SK-N-SH (cell line): ENCODE results near the gene EDN1. TPM values are rescaled to one million over a fixed set of nuclear protein-coding genes. Genes with fewer than 3 reads are reported as not detected.

Source experiments
- CTCF ChIA-PET: fragments of 300-600, 350-600 bp; formaldehyde crosslinking; extraction: SDS; loops from one replicate; lab custom pipeline; 2021; lab: Yijun Ruan, JAX
- POLR2A ChIA-PET: fragments of 350-600 bp; sonication (Branson Sonifier 250); formaldehyde crosslinking; extraction: SDS; loops from one replicate; lab custom pipeline; 2020; ENCODE audit warnings: antibody characterized with exemption, inconsistent platforms; lab: Yijun Ruan, JAX
- DNase-seq: peaks from one replicate; pipeline ENCODE4 v3.0.0; 2012
- H2AFZ ChIP-seq: fragments of 200-600 bp; sonication (generic); 2 replicates; pipeline ENCODE4 v1.8.1; 2016; ENCODE audit warnings: antibody characterized with exemption, mild to moderate bottlenecking, low read depth
- H3F3A ChIP-seq: fragments of 200-600 bp; sonication (generic); replicated peaks from 2 replicates; pipeline ENCODE3; 2016; ENCODE audit warnings: antibody characterized with exemption, mild to moderate bottlenecking; ENCODE audit not compliant: insufficient read depth
- H3K27ac ChIP-seq, 2 experiments: fragments of 200-500 bp in 1 of 2; fragments of 200-600 bp in 1 of 2; sonication (Bioruptor generic) in 1 of 2; sonication (generic), shearing (Covaris generic) in 1 of 2; 2 replicates each; pipeline versions ENCODE4 v1.5.1 to v1.6.1; 2014 to 2016; ENCODE audit warnings: low read depth in 2 of 2, inconsistent platforms in 1 of 2, low read length in 1 of 2, mild to moderate bottlenecking in 1 of 2, mixed read lengths in 1 of 2
- H3K27me3 ChIP-seq: fragments of 200-600 bp; sonication (generic), shearing (Covaris generic); 2 replicates; pipeline ENCODE4 v1.6.1; 2016; ENCODE audit warnings: mixed run types; ENCODE audit not compliant: insufficient read depth
- H3K36me3 ChIP-seq, 2 experiments: fragments of 200-500 bp in 1 of 2; fragments of 200-600 bp in 1 of 2; sonication (Bioruptor generic) in 1 of 2; sonication (generic) in 1 of 2; replicated peaks in 1 of 2; 2 replicates each; pipeline versions ENCODE3 to v1.5.1; 2014 to 2016; ENCODE audit warnings: low read length in 1 of 2, mild to moderate bottlenecking in 1 of 2; ENCODE audit not compliant: insufficient read depth in 2 of 2, control insufficient read depth in 1 of 2
- H3K4me1 ChIP-seq, 2 experiments: fragments of 200-500 bp in 1 of 2; fragments of 200-600 bp in 1 of 2; sonication (Bioruptor generic) in 1 of 2; sonication (generic), shearing (Covaris generic) in 1 of 2; 2 replicates each; pipeline versions ENCODE4 v1.5.1 to v1.6.1; 2014 to 2016; ENCODE audit warnings: low read depth in 1 of 2, low read length in 1 of 2, mixed run types in 1 of 2; ENCODE audit not compliant: insufficient read depth in 2 of 2, control insufficient read depth in 1 of 2
- H3K4me2 ChIP-seq: fragments of 200-600 bp; sonication (generic), shearing (Covaris generic); 2 replicates; pipeline ENCODE4 v1.6.1; 2017; ENCODE audit warnings: mixed run types
- H3K4me3 ChIP-seq, 2 experiments: fragments of 200-500 bp in 1 of 2; fragments of 200-600 bp in 1 of 2; sonication (Bioruptor generic) in 1 of 2; sonication (generic), shearing (Covaris generic) in 1 of 2; 2 replicates each; pipeline versions ENCODE4 v1.5.1 to v1.8.1; 2014 to 2016; ENCODE audit warnings: low read depth in 2 of 2, inconsistent platforms in 1 of 2, low read length in 1 of 2, mild to moderate bottlenecking in 1 of 2, mixed read lengths in 1 of 2, moderate library complexity in 1 of 2
- H3K79me2 ChIP-seq: fragments of 200-600 bp; sonication (generic); 2 replicates; pipeline ENCODE4 v1.8.1; 2017; ENCODE audit warnings: mild to moderate bottlenecking; ENCODE audit not compliant: insufficient read depth
- H3K9ac ChIP-seq: fragments of 200-600 bp; sonication (generic); 2 replicates; pipeline ENCODE4 v1.6.1; 2017; ENCODE audit warnings: mixed run types
- H3K9me2 ChIP-seq: fragments of 200-600 bp; sonication (generic); 2 replicates; pipeline ENCODE4 v1.6.1; 2017; ENCODE audit warnings: mixed run types
- H3K9me3 ChIP-seq: fragments of 200-600 bp; sonication (generic); 2 replicates; pipeline ENCODE4 v1.6.1; 2017; ENCODE audit warnings: mixed run types, mild to moderate bottlenecking, moderate library complexity
- H4K20me1 ChIP-seq: fragments of 200-600 bp; sonication (generic); 2 replicates; pipeline ENCODE4 v1.6.1; 2017; ENCODE audit warnings: mild to moderate bottlenecking, mixed run types; ENCODE audit not compliant: insufficient read depth
- CHD2 ChIP-seq: fragments of 150-350 bp; IDR thresholded peaks from 2 replicates; pipeline ENCODE4 v1.6.1; 2018; ENCODE audit warnings: low read length; ENCODE audit not compliant: partially characterized antibody
- ELF1 ChIP-seq: IDR thresholded peaks from 2 replicates; pipeline ENCODE4 v1.4.0; 2012
- EP300 ChIP-seq, 2 experiments: IDR thresholded peaks; 2 replicates each; pipeline versions ENCODE4 v1.4.0 to v1.6.1; 2012; ENCODE audit warnings: borderline replicate concordance in 1 of 2, low read depth in 1 of 2, low read length in 1 of 2
- FOSL2 ChIP-seq: IDR thresholded peaks from 2 replicates; pipeline ENCODE4 v1.4.0; 2012; ENCODE audit warnings: low read depth, mild to moderate bottlenecking, moderate library complexity, borderline replicate concordance
- FOXJ3 ChIP-seq: sonication (generic); formaldehyde crosslinking; IDR thresholded peaks from 2 replicates; pipeline ENCODE4 v1.5.1; 2020; ENCODE audit warnings: mild to moderate bottlenecking, missing genetic modification reagents
- FOXM1 ChIP-seq: IDR thresholded peaks from 2 replicates; pipeline ENCODE4 v1.4.0; 2012; ENCODE audit warnings: low read depth, mild to moderate bottlenecking
- GABPA ChIP-seq: IDR thresholded peaks from 2 replicates; pipeline ENCODE4 v1.4.0; 2012; ENCODE audit warnings: low read depth, mild to moderate bottlenecking
- JUND ChIP-seq: IDR thresholded peaks from 2 replicates; pipeline ENCODE4 v1.4.0; 2012
- NFIC ChIP-seq: IDR thresholded peaks from 2 replicates; pipeline ENCODE4 v1.4.0; 2012; ENCODE audit warnings: borderline replicate concordance
- POLR2AphosphoS5 ChIP-seq: IDR thresholded peaks from 2 replicates; pipeline ENCODE4 v1.6.1; 2012; ENCODE audit warnings: low read depth, low read length
- RCOR1 ChIP-seq: fragments of 150-350 bp; IDR thresholded peaks from 2 replicates; pipeline ENCODE4 v1.6.1; 2017; ENCODE audit warnings: antibody characterized with exemption, low read length
- REST ChIP-seq: IDR thresholded peaks from 2 replicates; pipeline ENCODE4 v1.6.1; 2012; ENCODE audit warnings: mild to moderate bottlenecking, low read depth, low read length, moderate library complexity
- SIN3A ChIP-seq: IDR thresholded peaks from 2 replicates; pipeline ENCODE4 v1.6.1; 2012; ENCODE audit warnings: low read depth, mild to moderate bottlenecking, low read length, moderate library complexity, borderline replicate concordance
- SMC3 ChIP-seq: IDR thresholded peaks from 2 replicates; pipeline ENCODE4 v1.6.1; 2012; ENCODE audit warnings: low read depth, low read length, improper control_type of control experiment
- TCF12 ChIP-seq: IDR thresholded peaks from 2 replicates; pipeline ENCODE4 v1.4.0; 2012
- YY1 ChIP-seq: IDR thresholded peaks from 2 replicates; pipeline ENCODE4 v1.4.0; 2012; ENCODE audit warnings: low read depth, mild to moderate bottlenecking
- WGBS: methylation state at CpG from one replicate; pipeline ENCODE4 v1.1.6; 2017; ENCODE audit warnings: low lambda C conversion rate; 5-methylcytosine and 5-hydroxymethylcytosine counted together
- polyA plus RNA-seq, 3 experiments: library from polyadenylated mRNA; depleted of rRNA; stranded (reverse); fragments of >200 nt; gene quantifications; 2 replicates each; pipeline ENCODE4 v1.2.3, GENCODE V29; 2012
- TF ChIP-seq, protein P1 (sequence below): IDR thresholded peaks from 2 replicates; pipeline ENCODE4; 2012
- TF ChIP-seq, protein P2 (sequence below): fragments of 150-350 bp; IDR thresholded peaks from 2 replicates; pipeline ENCODE4 v1.6.1; 2017; ENCODE audit warnings: antibody characterized with exemption, low read length, low read depth, borderline replicate concordance
- TF ChIP-seq, protein P3 (sequence below): fragments of 200-600 bp; sonication (generic); IDR thresholded peaks from 2 replicates; pipeline ENCODE4 v1.6.1; 2017; ENCODE audit warnings: antibody characterized with exemption, mild to moderate bottlenecking, moderate library complexity

The EDN1 gene
- polyA plus RNA-seq, 1 of the 3 experiments (the other 2 are of a cell fraction): 1.3 TPM

- DNase-seq: no peak
- Histone ChIP-seq H3K4me3 (no peak overlapping the region), H4K20me1 (no peaks in the 10 kb centered on the region), H3K9me2 (no peaks in the 10 kb centered on the region), H3K79me2 (no peaks in the 10 kb centered on the region), H3F3A (peaks cover 4% of the 10 kb centered on the region), H3K4me2 (0 out of 2 replicates have a peak overlapping the region, but pooled peaks have one; percentile 5), H3K27me3 (no peaks in the 10 kb centered on the region), H3K4me1 (peaks cover 0 to 12% of the 10 kb centered on the region in 2 experiments; a peak in 2 of 4 replicates), H3K27ac (peak overlapping the region in 1 of 2 experiments; percentile 8; a peak in 1 of 4 replicates), H3K9ac (no peak overlapping the region; the same call in 1 of the 2 replicates), H3K9me3 (no peaks in the 10 kb centered on the region), H3K36me3 (no peaks in the 10 kb centered on the region), H2AFZ (peak overlapping the region; percentile 67; the same call in 1 of the 2 replicates)
- CTCF ChIA-PET: interaction anchor here (0.8 to 5.0 kb wide), 5 partner anchors 10 to 325 kb away, joined by 4 to 30 read pairs (median 4); partner anchors contain the start of gene EDN1
- 51% methylated on average over 5 of the region's 5 CpGs for WGBS
- TF ChIP-seq, protein P1, sequence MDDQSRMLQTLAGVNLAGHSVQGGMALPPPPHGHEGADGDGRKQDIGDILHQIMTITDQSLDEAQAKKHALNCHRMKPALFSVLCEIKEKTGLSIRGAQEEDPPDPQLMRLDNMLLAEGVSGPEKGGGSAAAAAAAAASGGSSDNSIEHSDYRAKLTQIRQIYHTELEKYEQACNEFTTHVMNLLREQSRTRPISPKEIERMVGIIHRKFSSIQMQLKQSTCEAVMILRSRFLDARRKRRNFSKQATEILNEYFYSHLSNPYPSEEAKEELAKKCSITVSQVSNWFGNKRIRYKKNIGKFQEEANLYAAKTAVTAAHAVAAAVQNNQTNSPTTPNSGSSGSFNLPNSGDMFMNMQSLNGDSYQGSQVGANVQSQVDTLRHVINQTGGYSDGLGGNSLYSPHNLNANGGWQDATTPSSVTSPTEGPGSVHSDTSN: 0 out of 2 replicates have a peak, but pooled peaks have one; percentile 16
- TF ChIP-seq JUND: peak; percentile 39
- no peak for TF ChIP-seq POLR2AphosphoS5
- TF ChIP-seq RCOR1: no peak
- peak; percentile 34; the same call in 1 of the 2 replicates for TF ChIP-seq FOSL2
- TF ChIP-seq TCF12: 0 out of 2 replicates have a peak, but pooled peaks have one; percentile 17
- POLR2A ChIA-PET: no interaction called here
These were observed 9.7 kb upstream of the EDN1 start for GRCh38 chr6:12280458-12280857.

DNA sequence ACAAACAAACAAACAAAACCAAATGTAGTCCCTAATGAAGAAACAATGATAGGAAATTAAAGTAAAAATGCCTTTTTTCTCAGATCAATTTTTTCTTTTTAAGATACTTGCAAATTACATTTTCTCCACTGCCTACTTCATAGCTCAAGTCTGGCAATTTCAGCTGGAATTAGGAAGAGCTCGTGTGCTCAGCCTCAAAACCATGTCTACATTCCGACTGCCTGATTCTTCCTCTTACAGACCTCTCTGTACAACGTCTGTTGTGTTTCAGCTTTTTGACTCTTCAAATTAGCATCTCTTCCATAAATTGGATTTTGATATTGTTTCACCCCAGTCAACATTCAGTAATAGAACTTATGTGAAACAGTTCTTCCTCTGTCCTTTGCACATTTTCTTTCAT lies 9.3 kb upstream of the EDN1 start:
- H3K9me2 ChIP-seq: no peaks in the 10 kb centered on the region
- CTCF ChIA-PET: interaction anchor here (1.2 to 5.0 kb wide), 2 partner anchors 9 to 322 kb away, joined by 4 to 30 read pairs; partner anchors contain the start of gene EDN1
- H3K36me3 ChIP-seq: no peaks in the 10 kb centered on the region
- H3F3A ChIP-seq: peaks cover 4% of the 10 kb centered on the region
- POLR2A ChIA-PET: no interaction called here
- no peaks in the 10 kb centered on the region for H3K27me3 ChIP-seq
- no peak for DNase-seq
- WGBS: 85% methylated on average over 3 of the region's 3 CpGs
- H2AFZ ChIP-seq: peak overlapping the region; percentile 67; the same call in 1 of the 2 replicates
- no peak overlapping the region for H3K4me3 ChIP-seq
- no peak overlapping the region for H3K9ac ChIP-seq
- no peaks in the 10 kb centered on the region for H4K20me1 ChIP-seq
- H3K4me1 ChIP-seq: peaks cover 0 to 12% of the 10 kb centered on the region in 2 experiments; a peak in 2 of 4 replicates
- 0 out of 2 replicates have a peak overlapping the region, but pooled peaks have one; percentile 5 for H3K4me2 ChIP-seq
- peak overlapping the region in 1 of 2 experiments; percentile 8; a peak in 1 of 4 replicates for H3K27ac ChIP-seq
- H3K9me3 ChIP-seq: no peaks in the 10 kb centered on the region
- H3K79me2 ChIP-seq: no peaks in the 10 kb centered on the region
- TF ChIP-seq NFIC: no peak
- TF ChIP-seq, protein P2, sequence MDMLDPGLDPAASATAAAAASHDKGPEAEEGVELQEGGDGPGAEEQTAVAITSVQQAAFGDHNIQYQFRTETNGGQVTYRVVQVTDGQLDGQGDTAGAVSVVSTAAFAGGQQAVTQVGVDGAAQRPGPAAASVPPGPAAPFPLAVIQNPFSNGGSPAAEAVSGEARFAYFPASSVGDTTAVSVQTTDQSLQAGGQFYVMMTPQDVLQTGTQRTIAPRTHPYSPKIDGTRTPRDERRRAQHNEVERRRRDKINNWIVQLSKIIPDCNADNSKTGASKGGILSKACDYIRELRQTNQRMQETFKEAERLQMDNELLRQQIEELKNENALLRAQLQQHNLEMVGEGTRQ: no peak
- no peak for TF ChIP-seq FOXM1
- TF ChIP-seq GABPA: no peak
- TF ChIP-seq REST: no peak
- no peak for TF ChIP-seq CHD2
- no peak for TF ChIP-seq SIN3A
- TF ChIP-seq EP300 (IDR thresholded peaks at IDR 0.05; ENCODE audit: borderline replicate concordance in 1 of 2, low read depth in 1 of 2, low read length in 1 of 2): no peak
- no peak for TF ChIP-seq YY1
- TF ChIP-seq, protein P3, sequence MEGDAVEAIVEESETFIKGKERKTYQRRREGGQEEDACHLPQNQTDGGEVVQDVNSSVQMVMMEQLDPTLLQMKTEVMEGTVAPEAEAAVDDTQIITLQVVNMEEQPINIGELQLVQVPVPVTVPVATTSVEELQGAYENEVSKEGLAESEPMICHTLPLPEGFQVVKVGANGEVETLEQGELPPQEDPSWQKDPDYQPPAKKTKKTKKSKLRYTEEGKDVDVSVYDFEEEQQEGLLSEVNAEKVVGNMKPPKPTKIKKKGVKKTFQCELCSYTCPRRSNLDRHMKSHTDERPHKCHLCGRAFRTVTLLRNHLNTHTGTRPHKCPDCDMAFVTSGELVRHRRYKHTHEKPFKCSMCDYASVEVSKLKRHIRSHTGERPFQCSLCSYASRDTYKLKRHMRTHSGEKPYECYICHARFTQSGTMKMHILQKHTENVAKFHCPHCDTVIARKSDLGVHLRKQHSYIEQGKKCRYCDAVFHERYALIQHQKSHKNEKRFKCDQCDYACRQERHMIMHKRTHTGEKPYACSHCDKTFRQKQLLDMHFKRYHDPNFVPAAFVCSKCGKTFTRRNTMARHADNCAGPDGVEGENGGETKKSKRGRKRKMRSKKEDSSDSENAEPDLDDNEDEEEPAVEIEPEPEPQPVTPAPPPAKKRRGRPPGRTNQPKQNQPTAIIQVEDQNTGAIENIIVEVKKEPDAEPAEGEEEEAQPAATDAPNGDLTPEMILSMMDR: no peak
- TF ChIP-seq, protein P1: no peak
- TF ChIP-seq SMC3: no peak
- TF ChIP-seq ELF1: no peak
- TF ChIP-seq FOXJ3: no peak
